GM15510 (cell line): ENCODE results near the gene FER1L5.

Experiments
- POLR2A ChIP-seq: IDR thresholded peaks from 3 replicates; pipeline ENCODE4 v1.6.1; 2011; ENCODE audit warnings: borderline replicate concordance; ENCODE audit not compliant: insufficient read length; ENCODE audit errors: extremely low read depth

FER1L5 gene

DNA sequence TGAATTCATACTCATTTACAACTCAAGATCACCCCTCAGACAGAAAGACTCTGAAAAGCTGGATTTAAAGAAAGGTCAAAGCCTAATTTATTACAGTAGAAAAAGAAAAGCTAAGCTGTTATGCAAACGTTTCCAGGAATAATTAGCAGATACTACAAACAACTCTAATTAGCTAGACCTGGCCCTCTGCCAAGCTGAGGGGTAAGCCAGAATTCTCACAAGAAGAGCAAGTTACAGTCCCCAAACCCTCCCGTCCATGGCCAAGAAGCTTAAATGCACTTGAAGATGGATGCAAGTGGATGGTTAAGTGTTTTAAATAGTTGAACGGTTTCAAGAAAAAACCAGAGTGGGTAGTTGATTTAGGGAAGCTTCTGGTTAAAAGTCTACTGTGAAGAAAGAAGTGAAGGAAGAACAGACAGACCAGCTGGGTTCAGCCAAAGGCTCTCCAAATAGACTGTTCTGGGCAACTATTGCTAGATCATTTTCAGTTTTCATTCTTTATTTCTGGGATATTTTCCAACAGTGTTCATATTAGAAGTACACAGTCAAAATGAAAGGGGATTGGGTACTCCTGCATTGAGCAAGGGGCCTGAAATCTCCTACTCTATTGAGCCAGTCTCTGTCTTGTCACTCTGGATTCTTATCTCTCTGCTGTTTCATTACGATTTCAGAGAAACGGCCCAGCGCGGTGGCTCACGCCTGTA, 92.5 kb downstream of the FER1L5 start:
- TF ChIP-seq POLR2A = no peak

DNA sequence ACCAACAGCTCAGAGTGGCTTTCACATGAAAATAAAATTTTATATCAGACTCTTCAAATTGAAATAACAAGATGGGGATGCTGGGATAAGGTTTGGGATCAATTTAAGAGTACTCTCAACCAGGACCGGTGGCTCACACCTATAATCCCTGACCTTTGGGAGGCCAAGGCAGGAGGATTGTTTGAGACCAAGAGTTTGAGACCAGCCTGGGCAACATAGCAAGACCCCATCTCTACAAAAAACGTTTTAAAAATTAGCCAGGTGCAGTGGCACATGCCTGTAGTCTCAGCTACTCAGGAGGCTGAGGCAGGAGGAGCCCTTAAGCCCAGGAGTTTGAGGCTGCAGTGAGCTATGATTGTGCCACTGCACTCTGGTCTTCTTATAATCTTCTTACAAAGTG, 94.7 kb downstream of the FER1L5 start:
- no peak for TF ChIP-seq POLR2A

DNA sequence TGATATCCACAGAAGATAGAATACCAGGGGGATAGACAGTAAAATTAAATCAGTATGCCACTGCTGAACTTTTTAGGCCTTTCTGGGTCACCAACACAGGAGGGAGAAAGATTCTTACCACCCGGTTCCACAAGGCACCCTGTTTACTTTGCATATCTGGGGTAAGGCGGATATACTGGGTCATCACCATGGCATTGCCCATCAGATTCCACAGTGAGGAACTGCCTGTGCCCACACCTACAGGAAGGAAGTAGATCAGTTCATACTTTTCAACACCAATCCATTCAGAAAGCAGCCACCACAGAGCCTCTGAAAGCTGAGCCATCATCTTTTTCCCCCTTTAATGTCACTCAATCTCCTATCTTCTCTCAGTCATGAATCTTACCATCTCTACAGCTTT, 95.3 kb downstream of the FER1L5 start:
- TF ChIP-seq POLR2A = no peak

DNA sequence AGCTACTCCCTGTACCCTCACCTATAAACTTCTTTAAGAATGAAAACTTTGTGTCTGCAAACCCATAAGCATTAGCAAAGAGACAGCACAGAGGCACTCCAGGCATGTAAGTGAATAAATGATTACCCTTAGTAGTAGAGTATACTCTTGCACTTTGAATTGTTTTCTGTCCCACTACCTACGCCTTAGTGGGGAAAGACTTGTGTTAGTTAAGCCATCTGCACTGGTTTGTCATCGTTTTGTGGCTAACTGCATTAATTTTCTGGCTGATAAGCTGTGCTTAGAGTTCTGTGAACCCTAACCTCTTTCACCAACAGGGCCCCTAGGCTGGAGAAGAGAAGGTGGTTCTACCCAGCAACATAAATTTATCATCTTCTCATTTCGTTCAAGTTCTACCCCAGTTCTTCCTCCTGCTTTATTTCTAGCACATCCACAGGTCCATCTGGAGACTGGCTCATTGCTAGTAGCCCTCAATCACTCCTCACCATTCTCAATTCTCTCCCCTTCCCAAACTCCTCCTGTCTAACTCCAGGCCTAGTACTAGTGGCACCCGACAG, 96.6 kb downstream of the FER1L5 start:
- TF ChIP-seq POLR2A = no peak

DNA sequence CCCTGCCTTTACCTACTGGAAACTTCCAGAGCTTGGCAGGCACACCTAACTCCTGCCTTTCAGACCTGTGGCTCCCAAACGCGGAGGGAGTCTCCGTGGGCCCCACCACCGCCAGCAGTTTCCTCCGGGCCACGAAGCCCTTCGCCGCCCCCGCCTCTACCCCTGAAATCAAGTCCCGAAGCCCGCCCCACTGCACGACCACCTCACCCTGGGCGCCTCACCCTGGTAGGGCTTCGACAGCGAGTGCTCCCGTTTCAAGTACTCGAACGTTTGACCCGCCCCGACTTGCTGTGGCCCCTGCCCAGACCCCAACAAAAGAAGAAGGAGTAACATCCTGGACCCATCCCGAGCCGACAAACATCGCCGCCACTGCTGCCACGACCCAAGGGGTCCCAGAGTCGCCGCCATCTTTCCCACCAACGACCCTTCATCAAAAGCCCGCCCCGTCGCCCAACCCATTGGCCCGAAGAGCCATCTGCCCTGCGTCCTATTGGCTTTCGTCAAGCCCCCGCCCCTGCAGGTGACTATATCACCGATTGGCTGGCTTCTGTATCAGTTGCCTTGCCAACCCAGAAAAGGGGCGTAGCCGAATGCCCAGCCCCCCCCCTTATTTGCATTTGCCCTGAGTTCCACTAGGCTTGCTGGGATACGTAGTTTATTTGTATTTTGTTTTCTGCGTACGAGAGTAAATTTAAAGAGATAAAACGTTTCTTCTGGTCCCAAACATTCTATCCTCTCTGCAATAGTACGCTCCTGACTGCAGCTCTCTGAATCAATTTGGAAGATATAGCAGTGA, 97.3 kb downstream of the FER1L5 start, which contains the start of gene LMAN2L:
Gene LMAN2L, minus strand, starts transcription at position 432 of the 796 bp plus-strand sequence. Its CDS starts 24 bp downstream, at position 408.
- peak; percentile 74 for TF ChIP-seq POLR2A

DNA sequence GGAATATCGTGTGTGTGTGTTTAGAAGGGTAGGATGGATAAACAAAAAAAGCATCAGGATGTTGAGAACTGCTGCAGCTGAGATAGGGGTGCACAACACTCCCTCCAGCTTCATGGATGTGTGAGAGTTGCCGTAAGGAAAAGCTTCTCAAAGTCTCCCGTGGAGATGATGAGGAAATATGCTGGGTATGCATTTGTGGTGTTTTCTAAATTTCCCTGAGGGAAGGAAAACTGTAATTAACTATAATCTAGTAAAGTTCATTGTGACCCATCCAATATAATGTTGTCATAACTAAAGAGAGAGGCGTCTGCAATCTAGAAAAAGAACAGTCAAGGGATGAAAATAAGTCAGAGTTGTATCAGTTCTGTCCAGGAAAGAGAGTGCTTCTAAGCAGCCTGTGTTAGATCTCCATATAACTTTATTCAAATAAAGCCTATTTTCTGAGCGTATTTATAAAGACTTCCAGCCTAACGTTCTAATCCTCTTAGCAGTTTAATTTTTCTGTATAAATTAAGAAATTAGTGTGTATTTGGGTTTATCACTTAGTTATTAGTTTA, 104.6 kb downstream of the FER1L5 start:
- no peak for TF ChIP-seq POLR2A

DNA sequence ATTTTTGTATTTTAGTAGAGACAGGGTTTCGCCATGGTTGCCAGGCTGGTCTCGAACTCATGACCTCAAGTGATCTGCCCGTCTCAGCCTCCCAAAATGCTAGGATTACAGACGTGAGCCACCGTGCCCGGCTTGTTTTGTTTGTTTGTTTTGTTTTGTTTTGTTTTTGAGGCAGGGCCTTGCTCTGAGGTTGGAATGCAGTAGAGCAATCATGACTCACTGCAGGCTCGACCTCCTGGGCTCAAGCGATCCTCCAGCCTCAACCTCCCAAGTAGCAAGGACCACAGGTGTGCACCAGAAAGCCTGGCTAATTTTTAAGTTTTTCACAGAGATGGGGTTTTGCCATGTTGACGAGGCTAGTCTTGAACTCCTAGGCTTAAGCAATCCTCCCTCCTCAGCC, 109.2 kb downstream of the FER1L5 start:
- no peak for TF ChIP-seq POLR2A

DNA sequence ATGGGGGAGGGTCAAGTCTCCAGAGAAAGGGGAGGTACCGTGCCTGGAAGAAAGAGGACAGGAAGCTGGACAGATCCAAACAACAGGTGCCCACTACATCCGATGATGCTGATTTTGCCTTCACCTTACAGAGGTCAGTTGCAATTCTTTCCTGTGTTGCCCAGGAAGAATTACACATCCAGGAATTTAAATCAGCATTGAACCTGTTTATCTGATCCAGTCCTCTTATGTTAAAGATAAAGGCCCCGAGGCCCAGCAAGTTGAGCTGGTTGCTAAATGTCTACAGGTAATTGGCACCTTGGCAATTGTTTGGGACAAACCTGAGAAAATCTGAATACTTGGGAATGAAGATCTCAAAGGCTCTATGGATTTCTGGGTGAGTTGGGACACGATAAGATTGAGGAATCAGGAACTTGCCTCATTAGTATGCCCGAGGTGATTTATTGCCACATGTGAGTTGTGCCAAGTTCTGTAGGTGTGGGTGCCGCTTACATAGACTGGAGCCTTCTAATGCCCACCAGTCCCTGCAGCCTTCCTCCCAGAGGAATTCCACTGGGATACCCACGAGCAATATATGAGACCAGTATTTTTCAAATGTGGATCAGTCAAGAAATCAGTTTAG, 111.2 kb downstream of the FER1L5 start:
- TF ChIP-seq POLR2A = no peak

DNA sequence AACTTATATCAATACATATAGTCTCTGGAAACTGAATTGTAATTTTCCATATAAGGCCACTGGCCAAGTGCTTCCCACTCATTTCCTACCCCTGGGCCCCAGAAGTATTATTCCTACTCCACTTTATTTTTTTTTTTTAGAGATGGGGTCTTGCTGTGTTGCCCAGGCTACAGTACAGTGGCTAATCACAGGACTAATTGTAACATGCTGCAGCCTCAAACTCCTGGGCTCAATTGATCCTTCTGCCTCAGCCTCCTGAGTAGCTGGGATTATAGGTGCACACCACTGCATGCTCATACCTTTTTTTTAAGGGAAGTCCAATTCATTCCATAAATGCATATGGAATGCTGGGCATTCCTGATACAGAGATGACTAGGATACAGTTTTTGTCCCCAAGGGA, 111.8 kb downstream of the FER1L5 start:
- TF ChIP-seq POLR2A = no peak
